H9 (cell line): Measurements from ENCODE around the gene PPP4R2. TPM values are rescaled to one million over a fixed set of nuclear protein-coding genes. Genes with fewer than 3 reads are reported as not detected.

Experiments used
- DNase-seq: peaks from one replicate; pipeline ENCODE4 v3.0.0-alpha.2; 2017
- H2AFZ ChIP-seq: one replicate; pipeline ENCODE4 v1.6.1; 2013; ENCODE audit warnings: mild to moderate bottlenecking, low read length, control low read depth, moderate library complexity
- H2AK5ac ChIP-seq: 2 replicates; pipeline ENCODE4 v1.6.1; 2013; ENCODE audit warnings: low read length, control low read depth, mixed read lengths; ENCODE audit not compliant: insufficient read length
- H2BK120ac ChIP-seq: one replicate; pipeline ENCODE4 v1.6.1; 2013; ENCODE audit warnings: low read depth, mild to moderate bottlenecking, low read length, control low read depth, inconsistent platforms; ENCODE audit not compliant: poor library complexity, severe bottlenecking
- H2BK12ac ChIP-seq: 2 replicates; pipeline ENCODE4 v1.6.1; 2013; ENCODE audit warnings: low read length, control low read depth, mixed read lengths, low read depth; ENCODE audit not compliant: insufficient read length
- H2BK15ac ChIP-seq: 2 replicates; pipeline ENCODE4 v1.6.1; 2013; ENCODE audit warnings: low read depth, low read length, control low read depth
- H2BK20ac ChIP-seq: one replicate; pipeline ENCODE4 v1.6.1; 2013; ENCODE audit warnings: low read depth, mild to moderate bottlenecking, low read length, control low read depth, inconsistent platforms; ENCODE audit not compliant: poor library complexity, severe bottlenecking
- H2BK5ac ChIP-seq: 2 replicates; pipeline ENCODE4 v1.6.1; 2013; ENCODE audit warnings: low read length, control low read depth, mixed read lengths; ENCODE audit not compliant: insufficient read length
- H3K14ac ChIP-seq: 2 replicates; pipeline ENCODE4 v1.6.1; 2013; ENCODE audit warnings: low read length, control low read depth; ENCODE audit not compliant: insufficient read depth
- H3K18ac ChIP-seq: 2 replicates; pipeline ENCODE4 v1.6.1; 2013; ENCODE audit warnings: low read depth, mild to moderate bottlenecking, mixed read lengths, low read length, control low read depth; ENCODE audit not compliant: insufficient read length
- H3K23ac ChIP-seq: 2 replicates; pipeline ENCODE4 v1.6.1; 2013; ENCODE audit warnings: low read length, control low read depth, mixed read lengths, low read depth; ENCODE audit not compliant: insufficient read length
- H3K23me2 ChIP-seq: 2 replicates; pipeline ENCODE4 v1.6.1; 2013; ENCODE audit warnings: low read depth, mild to moderate bottlenecking, mixed read lengths, low read length, control low read depth; ENCODE audit not compliant: insufficient read length, poor library complexity, severe bottlenecking
- H3K27ac ChIP-seq: 2 replicates; pipeline ENCODE4 v1.5.1; 2013; ENCODE audit warnings: low read length, control low read depth, mixed read lengths, low read depth; ENCODE audit not compliant: insufficient read length
- H3K27me3 ChIP-seq: 2 replicates; pipeline ENCODE4 v1.6.1; 2013; ENCODE audit warnings: low read length, control low read depth, inconsistent platforms; ENCODE audit not compliant: insufficient read depth
- H3K4ac ChIP-seq: 2 replicates; pipeline ENCODE4 v1.6.1; 2013; ENCODE audit warnings: low read depth, mild to moderate bottlenecking, control low read depth, inconsistent platforms, low read length, moderate library complexity
- H3K4me1 ChIP-seq: 2 replicates; pipeline ENCODE4 v1.6.1; 2013; ENCODE audit warnings: low read length, control low read depth, inconsistent platforms; ENCODE audit not compliant: insufficient read depth
- H3K4me2 ChIP-seq: 2 replicates; pipeline ENCODE4 v1.6.1; 2013; ENCODE audit warnings: low read length, control low read depth, mixed read lengths; ENCODE audit not compliant: insufficient read length, insufficient read depth
- H3K56ac ChIP-seq: 2 replicates; pipeline ENCODE4 v1.6.1; 2013; ENCODE audit warnings: low read depth, mild to moderate bottlenecking, mixed read lengths, low read length, control low read depth; ENCODE audit not compliant: insufficient read length
- H3K79me1 ChIP-seq: 2 replicates; pipeline ENCODE4 v1.6.1; 2013; ENCODE audit warnings: low read depth, mild to moderate bottlenecking, moderate library complexity, low read length, control low read depth, inconsistent platforms; ENCODE audit not compliant: insufficient read depth, poor library complexity, severe bottlenecking
- H3K79me2 ChIP-seq: 2 replicates; pipeline ENCODE4 v1.6.1; 2013; ENCODE audit warnings: low read length, control low read depth, inconsistent platforms; ENCODE audit not compliant: insufficient read depth
- H3K9ac ChIP-seq: 2 replicates; pipeline ENCODE4 v1.6.1; 2013; ENCODE audit warnings: low read length, control low read depth, mixed read lengths; ENCODE audit not compliant: insufficient read length; ENCODE audit errors: extremely low read depth
- H3K9me3 ChIP-seq: one replicate; pipeline ENCODE4 v1.6.1; 2013; ENCODE audit warnings: low read depth, low read length, inconsistent platforms; ENCODE audit not compliant: control insufficient read depth
- H3T11ph ChIP-seq: one replicate; pipeline ENCODE4 v1.6.1; 2013; ENCODE audit warnings: mild to moderate bottlenecking, low read length, control low read depth, inconsistent platforms
- H4K20me1 ChIP-seq: one replicate; pipeline ENCODE4 v1.6.1; 2013; ENCODE audit not compliant: control insufficient read depth, insufficient read length, insufficient read depth
- H4K5ac ChIP-seq: 2 replicates; pipeline ENCODE4 v1.6.1; 2013; ENCODE audit warnings: low read depth, mild to moderate bottlenecking, mixed read lengths, low read length, control low read depth; ENCODE audit not compliant: insufficient read length
- H4K8ac ChIP-seq: replicated peaks from 2 replicates; pipeline ENCODE4 v1.6.1; 2013; ENCODE audit warnings: low read length, control low read depth, mixed read lengths, low read depth; ENCODE audit not compliant: insufficient read length
- H4K91ac ChIP-seq: 2 replicates; pipeline ENCODE4 v1.6.1; 2013; ENCODE audit warnings: low read depth, mild to moderate bottlenecking, moderate library complexity, mixed read lengths, low read length, control low read depth; ENCODE audit not compliant: insufficient read length
- H3K27ac Mint-ChIP-seq, 3 experiments: 2 replicates in 2 of 3; 3 replicates in 1 of 3; pipeline ENCODE4 v1.8.0; 2020 to 2021; ENCODE audit warnings: mixed read lengths in 3 of 3, mild to moderate bottlenecking in 1 of 3, moderate library complexity in 1 of 3
- H3K27me3 Mint-ChIP-seq: 2 replicates; pipeline ENCODE4 v1.8.0; 2021; ENCODE audit warnings: low read depth, mild to moderate bottlenecking, moderate library complexity, mixed read lengths
- H3K36me3 Mint-ChIP-seq, 3 experiments: 2 replicates in 2 of 3; 3 replicates in 1 of 3; pipeline ENCODE4 v1.8.0; 2020 to 2021; ENCODE audit warnings: low read depth in 3 of 3, mixed read lengths in 3 of 3; ENCODE audit not compliant: insufficient read depth in 1 of 3
- H3K4me1 Mint-ChIP-seq, 2 experiments: 2 replicates each; pipeline ENCODE4 v1.8.0; 2020; ENCODE audit warnings: mixed read lengths in 2 of 2
- H3K4me3 Mint-ChIP-seq, 2 experiments: 2 replicates in 1 of 2; 3 replicates in 1 of 2; pipeline ENCODE4 v1.8.0; 2020 to 2021; ENCODE audit warnings: mild to moderate bottlenecking in 2 of 2, mixed read lengths in 2 of 2, moderate library complexity in 1 of 2
- H3K9me3 Mint-ChIP-seq, 2 experiments: 2 replicates in 1 of 2; 3 replicates in 1 of 2; pipeline ENCODE4 v1.8.0; 2020; ENCODE audit warnings: mild to moderate bottlenecking in 2 of 2, mixed read lengths in 2 of 2, moderate library complexity in 1 of 2
- WGBS: extraction: QIAGEN DNeasy Blood & Tissue Kit; methylation state at CpG from one replicate; pipeline ENCODE4 v1.1.7; 2013; ENCODE audit warnings: missing lambda C conversion rate, low lambda C conversion rate, mixed read lengths; ENCODE audit not compliant: insufficient read length; ENCODE audit errors: extremely low coverage; 5-methylcytosine and 5-hydroxymethylcytosine counted together
- total RNA-seq: library from RNA; stranded (reverse); gene quantifications from 2 replicates; pipeline ENCODE4 v1.2.1, GENCODE V29; 2021
- TF ChIP-seq, protein P1 (sequence below): fragments of 200-600 bp; sonication (generic); conservative IDR thresholded peaks from 3 replicates; pipeline ENCODE4 v1.8.0; 2021; ENCODE audit warnings: antibody characterized with exemption, mild to moderate bottlenecking

The PPP4R2 gene
- total RNA-seq, 1 experiment from 2014 or later = 132 TPM

DNA sequence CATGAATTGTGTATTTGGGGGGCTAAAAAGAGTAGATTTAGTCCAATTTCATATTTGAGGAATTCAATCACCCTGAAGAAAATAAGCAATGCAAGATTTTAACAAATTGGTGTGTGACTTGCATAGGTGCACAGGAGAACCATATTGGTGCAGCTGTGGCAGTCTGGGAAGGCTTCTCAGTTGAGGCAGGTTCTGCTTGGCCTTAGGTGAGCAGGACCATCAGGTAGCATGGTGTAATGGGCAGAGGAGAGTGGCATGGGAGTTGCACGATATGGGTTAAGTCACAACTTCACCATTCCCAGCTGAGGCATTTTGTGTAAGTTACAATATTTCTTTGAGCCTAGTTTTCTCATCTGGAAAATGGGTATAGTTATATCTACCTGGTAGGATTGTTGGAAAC is 75.3 kb downstream of the PPP4R2 start:
- no peak overlapping the region for H3K23ac ChIP-seq
- H2AK5ac ChIP-seq = peak overlapping the region; percentile 62
- no peak overlapping the region for H4K91ac ChIP-seq
- TF ChIP-seq, protein P1, sequence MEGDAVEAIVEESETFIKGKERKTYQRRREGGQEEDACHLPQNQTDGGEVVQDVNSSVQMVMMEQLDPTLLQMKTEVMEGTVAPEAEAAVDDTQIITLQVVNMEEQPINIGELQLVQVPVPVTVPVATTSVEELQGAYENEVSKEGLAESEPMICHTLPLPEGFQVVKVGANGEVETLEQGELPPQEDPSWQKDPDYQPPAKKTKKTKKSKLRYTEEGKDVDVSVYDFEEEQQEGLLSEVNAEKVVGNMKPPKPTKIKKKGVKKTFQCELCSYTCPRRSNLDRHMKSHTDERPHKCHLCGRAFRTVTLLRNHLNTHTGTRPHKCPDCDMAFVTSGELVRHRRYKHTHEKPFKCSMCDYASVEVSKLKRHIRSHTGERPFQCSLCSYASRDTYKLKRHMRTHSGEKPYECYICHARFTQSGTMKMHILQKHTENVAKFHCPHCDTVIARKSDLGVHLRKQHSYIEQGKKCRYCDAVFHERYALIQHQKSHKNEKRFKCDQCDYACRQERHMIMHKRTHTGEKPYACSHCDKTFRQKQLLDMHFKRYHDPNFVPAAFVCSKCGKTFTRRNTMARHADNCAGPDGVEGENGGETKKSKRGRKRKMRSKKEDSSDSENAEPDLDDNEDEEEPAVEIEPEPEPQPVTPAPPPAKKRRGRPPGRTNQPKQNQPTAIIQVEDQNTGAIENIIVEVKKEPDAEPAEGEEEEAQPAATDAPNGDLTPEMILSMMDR = no peak
- H3K56ac ChIP-seq = no peak overlapping the region
- no peaks in the 10 kb centered on the region for H3K79me2 ChIP-seq
- no peak overlapping the region for H2BK15ac ChIP-seq
- peaks cover 6% of the 10 kb centered on the region; the same call in 1 of the 2 replicates for H3K4me1 ChIP-seq
- no peak overlapping the region for H3T11ph ChIP-seq
- no peaks in the 10 kb centered on the region for H3K9me3 ChIP-seq
- peak overlapping the region; percentile 81 for H4K5ac ChIP-seq
- no peak overlapping the region for H2BK120ac ChIP-seq
- H2BK5ac ChIP-seq = no peak overlapping the region
- no peak overlapping the region for H3K4ac ChIP-seq
- H3K18ac ChIP-seq = no peak overlapping the region
- Mint-ChIP-seq H3K4me3 (no peak overlapping the region), H3K4me1 (peaks cover 23 to 31% of the 10 kb centered on the region in 2 experiments), H3K36me3 (peaks cover 0 to 4% (median 0%) of the 10 kb centered on the region in 3 experiments; a peak in 1 of 7 replicates), H3K27me3 (no peaks in the 10 kb centered on the region), H3K9me3 (no peaks in the 10 kb centered on the region), H3K27ac (peak overlapping the region in 1 of 3 experiments; percentile 78; a peak in 2 of 7 replicates)
- no peak overlapping the region for H2AFZ ChIP-seq
- H3K14ac ChIP-seq = no peak overlapping the region
- H2BK12ac ChIP-seq = no peak overlapping the region
- H4K8ac ChIP-seq = no peak overlapping the region
- H3K4me2 ChIP-seq = no peak overlapping the region
- no peak overlapping the region for H2BK20ac ChIP-seq
- WGBS = no CpG with 5 or more reads among the region's 1 CpG
- no peaks in the 10 kb centered on the region for H3K23me2 ChIP-seq
- DNase-seq = no peak
- no peaks in the 10 kb centered on the region for H3K27me3 ChIP-seq
- H3K9ac ChIP-seq = no peak overlapping the region
- no peaks in the 10 kb centered on the region for H4K20me1 ChIP-seq
- H3K27ac ChIP-seq = no peak overlapping the region
- no peaks in the 10 kb centered on the region for H3K79me1 ChIP-seq
